H1 (cell line): ENCODE measurements around the gene ZNF414. TPM values are rescaled to one million over a fixed set of nuclear protein-coding genes. Genes with fewer than 3 reads are reported as not detected.

Source experiments
- CTBP2 ChIP-seq: IDR thresholded peaks from 2 replicates; pipeline ENCODE4 v1.7.0; 2011; ENCODE audit warnings: borderline replicate concordance, mild to moderate bottlenecking, moderate library complexity, mixed read lengths, low read length; ENCODE audit not compliant: insufficient read depth, insufficient read length
- JUN ChIP-seq: IDR thresholded peaks from 2 replicates; pipeline ENCODE4 v1.6.1; 2011; ENCODE audit warnings: low read depth, mild to moderate bottlenecking, improper control_type of control experiment, low read length
- polyA plus RNA-seq, 7 experiments: library from polyadenylated mRNA; depleted of rRNA in 3 of 7; stranded (reverse) in 5 of 7; unstranded in 2 of 7; fragments of >200 nt in 5 of 7; fragments of 200-250 nt in 2 of 7; gene quantifications; 1 replicate in 5 of 7; 2 replicates in 1 of 7; 4 replicates in 1 of 7; pipeline versions ENCODE4 v1.2.1 to v1.2.3, GENCODE V29; 2011 to 2013; ENCODE audit warnings: missing spikeins in 2 of 7, mixed read lengths in 2 of 7
- total RNA-seq: library from RNA; stranded (reverse); fragmentation: NEBNext Ultra II Directional; extraction: Animal tissue kit (Norgen Biotek cat#: 25700); gene quantifications from 2 replicates; pipeline ENCODE4 v1.2.1, GENCODE V29; 2021

The ZNF414 gene
- total and polyA plus RNA-seq, 2 of the 8 experiments (the other 6 are each of a cell fraction or from before 2014, with no cell fraction given), result 9.7 to 26.8 TPM

- TF ChIP-seq CTBP2, result no peak
- TF ChIP-seq JUN, result no peak
Measured at GRCh38 chr19:8491574-8491973, 22.4 kb downstream of the ZNF414 start (continued).
